Endothelial cell of umbilical vein (primary cell): ENCODE data around the gene TFDP3. TPM values are rescaled to one million over a fixed set of nuclear protein-coding genes. Genes with fewer than 3 reads are reported as not detected.

ENCODE experiments used
- BruUV-seq: library from RNA; stranded (reverse); fragments of 400-500 nt; replicated peaks from 2 replicates; lab custom pipeline; 2021; lab: Mats Ljungman, UMichigan
- CTCF ChIA-PET: fragments of 300-600, 350-600 bp; sonication (Branson Sonifier 250); formaldehyde crosslinking; loops from one replicate; lab custom pipeline; 2021; ENCODE audit warnings: antibody characterized with exemption, inconsistent platforms; lab: Charles Lee
- POLR2A ChIA-PET: fragments of 300-600, 350-600 bp; sonication (Branson Sonifier 250); formaldehyde crosslinking; loops from one replicate; lab custom pipeline; 2021; ENCODE audit warnings: antibody characterized with exemption, inconsistent platforms; lab: Charles Lee
- DNase-seq: peaks from one replicate; pipeline ENCODE4 v3.0.0-alpha.2; 2011; ENCODE audit warnings: low read depth, low spot score
- FAIRE-seq: peaks from 2 replicates; lab custom pipeline; 2011; peaks lifted over from hg19 to GRCh38; lab: Jason Lieb, UNC
- H2AFZ ChIP-seq: 2 replicates; pipeline ENCODE4 v1.6.0; 2012; ENCODE audit warnings: low read depth, low read length, control low read depth, inconsistent platforms
- H3K27ac ChIP-seq: 2 replicates; pipeline ENCODE4 v1.5.1; 2011; ENCODE audit warnings: low read depth, mild to moderate bottlenecking, control low read depth, low read length, moderate library complexity; ENCODE audit not compliant: insufficient read depth
- H3K27me3 ChIP-seq, 2 experiments: 2 replicates each; pipeline versions ENCODE4 v1.6.0 to v1.6.1; 2011; ENCODE audit warnings: low read length in 2 of 2, mixed read lengths in 1 of 2; ENCODE audit not compliant: control insufficient read depth in 2 of 2, insufficient read depth in 2 of 2
- H3K36me3 ChIP-seq, 2 experiments: 2 replicates in 1 of 2; 3 replicates in 1 of 2; pipeline ENCODE4 v1.5.1; 2011; ENCODE audit warnings: low read length in 2 of 2, mild to moderate bottlenecking in 1 of 2, moderate library complexity in 1 of 2; ENCODE audit not compliant: control insufficient read depth in 2 of 2, insufficient read depth in 2 of 2; ENCODE audit errors: extremely low read depth in 1 of 2
- H3K4me1 ChIP-seq: 3 replicates; pipeline ENCODE4 v1.5.1; 2011; ENCODE audit warnings: mild to moderate bottlenecking, low read length; ENCODE audit not compliant: control insufficient read depth, insufficient read depth; ENCODE audit errors: extremely low read depth
- H3K4me2 ChIP-seq: 2 replicates; pipeline ENCODE4 v1.6.1; 2011; ENCODE audit warnings: low read length, control low read depth, mixed read lengths; ENCODE audit not compliant: insufficient read depth
- H3K4me3 ChIP-seq, 3 experiments: fragments of 200-600 bp in 1 of 3; sonication (generic), shearing (Covaris generic) in 1 of 3; replicated peaks in 1 of 3; 2 replicates each; pipeline ENCODE4 v1.5.1; 2011 to 2016; ENCODE audit warnings: control low read depth in 3 of 3, low read length in 3 of 3, mild to moderate bottlenecking in 2 of 3, inconsistent platforms in 1 of 3, low read depth in 1 of 3, moderate library complexity in 1 of 3; ENCODE audit not compliant: insufficient read depth in 1 of 3
- H3K79me2 ChIP-seq: 2 replicates; pipeline ENCODE4 v1.6.0; 2012; ENCODE audit warnings: low read length, inconsistent platforms; ENCODE audit not compliant: control insufficient read depth, insufficient read depth
- H3K9ac ChIP-seq: replicated peaks from 2 replicates; pipeline ENCODE3; 2011; ENCODE audit warnings: low read length, control low read depth; ENCODE audit not compliant: insufficient read depth; ENCODE audit errors: extremely low read depth
- H3K9me1 ChIP-seq: replicated peaks from 3 replicates; pipeline ENCODE4 v1.6.0; 2011; ENCODE audit warnings: mild to moderate bottlenecking, low read length; ENCODE audit not compliant: control insufficient read depth, insufficient read depth; ENCODE audit errors: extremely low read depth
- H3K9me3 ChIP-seq: replicated peaks from 2 replicates; pipeline ENCODE4 v1.5.1; 2012; ENCODE audit warnings: low read length, inconsistent platforms; ENCODE audit not compliant: control insufficient read depth, insufficient read depth
- H4K20me1 ChIP-seq: replicated peaks from 2 replicates; pipeline ENCODE3; 2011; ENCODE audit warnings: mild to moderate bottlenecking, low read length; ENCODE audit not compliant: control insufficient read depth, insufficient read depth; ENCODE audit errors: extremely low read depth
- CTCF ChIP-seq, 2 donors: IDR thresholded peaks; 1 replicate in 1 of 2; 2 replicates in 1 of 2; pipeline ENCODE4 v1.5.1; 2011; ENCODE audit warnings: low read length in 2 of 2, mild to moderate bottlenecking in 2 of 2, moderate library complexity in 2 of 2, control low read depth in 1 of 2, inconsistent platforms in 1 of 2, low read depth in 1 of 2; ENCODE audit not compliant: insufficient read depth in 1 of 2; ENCODE audit errors: extremely low read depth in 1 of 2
- EZH2 ChIP-seq: IDR thresholded peaks from 2 replicates; pipeline ENCODE4 v1.6.1; 2012; ENCODE audit warnings: borderline replicate concordance, low read depth, mild to moderate bottlenecking, moderate library complexity, low read length, inconsistent platforms; ENCODE audit not compliant: severe bottlenecking
- FOS ChIP-seq: IDR thresholded peaks from 2 replicates; pipeline ENCODE4 v1.6.1; 2011; ENCODE audit warnings: mild to moderate bottlenecking, low read length, moderate library complexity, borderline replicate concordance; ENCODE audit not compliant: insufficient read depth
- GATA2 ChIP-seq: IDR thresholded peaks from 2 replicates; pipeline ENCODE4 v1.7.0; 2011; ENCODE audit warnings: low read depth, mild to moderate bottlenecking, moderate library complexity, mixed read lengths, low read length; ENCODE audit not compliant: insufficient read length, insufficient read depth
- JUN ChIP-seq: IDR thresholded peaks from 2 replicates; pipeline ENCODE4 v1.6.1; 2011; ENCODE audit warnings: borderline replicate concordance, low read depth; ENCODE audit not compliant: insufficient read length, insufficient read depth
- MAX ChIP-seq: IDR thresholded peaks from 2 replicates; pipeline ENCODE4 v1.6.1; 2011; ENCODE audit not compliant: insufficient read depth, insufficient read length
- MYC ChIP-seq: IDR thresholded peaks from one replicate; pipeline ENCODE4 v1.6.1; 2011; ENCODE audit warnings: mild to moderate bottlenecking, low read depth, low read length
- POLR2A ChIP-seq: IDR thresholded peaks from 2 replicates; pipeline ENCODE4 v1.6.1; 2012; ENCODE audit warnings: low read depth, mild to moderate bottlenecking, control low read depth, low read length
- POLR2AphosphoS5 ChIP-seq: IDR thresholded peaks from 2 replicates; pipeline ENCODE4 v1.6.1; 2012; ENCODE audit warnings: low read depth, mild to moderate bottlenecking, control low read depth, low read length, moderate library complexity; ENCODE audit not compliant: insufficient read depth
- dilution Hi-C: fragments of 300-500 bp; cut with MboI; formaldehyde crosslinking; loops from one replicate; pipeline ENCODE4 v1.15.0; 2019; ENCODE audit warnings: low sequenced_read_pairs; ENCODE audit not compliant: extremely low pct_ligation_motif_present
- intact Hi-C: fragments of 100-400 bp; cut with micrococcal nuclease; formaldehyde crosslinking; loops from one replicate; pipeline ENCODE4 v1.10.0; 2022
- polyA plus RNA-seq, 4 experiments: library from polyadenylated mRNA; depleted of rRNA in 3 of 4; stranded (reverse) in 3 of 4; unstranded in 1 of 4; fragments of >200 nt; gene quantifications; 2 replicates each; pipeline versions ENCODE4 v1.2.1 to v1.2.3, GENCODE V29; 2011 to 2012; ENCODE audit warnings: missing spikeins in 1 of 4
- total RNA-seq: library from RNA; stranded (reverse); gene quantifications from 2 replicates; pipeline ENCODE4 v1.2.3, GENCODE V29; 2021

The TFDP3 gene
- total and polyA plus RNA-seq, 2 donors (not counting 3 experiments of a cell fraction or from before 2014, with no cell fraction given), result not detected

- Histone ChIP-seq H3K36me3 (no peaks in the 10 kb centered on the region), H3K4me3 (no peak overlapping the region), H3K9me1 (no peaks in the 10 kb centered on the region), H3K9me3 (no peaks in the 10 kb centered on the region), H3K4me2 (no peak overlapping the region), H3K27ac (no peak overlapping the region), H4K20me1 (no peaks in the 10 kb centered on the region), H3K27me3 (no peaks in the 10 kb centered on the region), H2AFZ (no peak overlapping the region), H3K9ac (no peak overlapping the region), H3K79me2 (no peaks in the 10 kb centered on the region), H3K4me1 (no peaks in the 10 kb centered on the region)
- no TSS peak for BruUV-seq
- POLR2A ChIA-PET, result no interaction called here
- dilution Hi-C loops (no loop called here), intact Hi-C loops (no loop called here)
- DNase-seq, result no peak
- no peak for TF ChIP-seq JUN
- TF ChIP-seq MYC, result no peak
- no peak for TF ChIP-seq POLR2AphosphoS5
- no peak for TF ChIP-seq CTCF (IDR thresholded peaks at IDR 0.05; ENCODE audit: extremely low read depth in 1 of 2, insufficient read depth in 1 of 2, low read depth in 1 of 2, low read length in 2 of 2)
- TF ChIP-seq MAX, result no peak
- TF ChIP-seq POLR2A, result no peak
- no peak for TF ChIP-seq GATA2
- TF ChIP-seq FOS, result no peak
- no peak for TF ChIP-seq EZH2
- CTCF ChIA-PET, result no interaction called here
- FAIRE-seq, result no peak
Observed at GRCh38 chrX:133185119-133185518, 33.0 kb downstream of the TFDP3 start.
